Activated CD4-positive, alpha-beta T cell treated with anti-CD3 and anti-CD28 coated beads for 4 hours (primary cell): ENCODE data around the gene FHOD3.
"Not testable (repeated sequence)": the region's sequence is repeated elsewhere in the genome, so short reads cannot be mapped to it uniquely, and the experiment has no call there.

Experiments
- DNase-seq, 2 donors: peaks; one replicate each; pipeline ENCODE4 v3.0.0-alpha.2; 2020

FHOD3 gene

DNA sequence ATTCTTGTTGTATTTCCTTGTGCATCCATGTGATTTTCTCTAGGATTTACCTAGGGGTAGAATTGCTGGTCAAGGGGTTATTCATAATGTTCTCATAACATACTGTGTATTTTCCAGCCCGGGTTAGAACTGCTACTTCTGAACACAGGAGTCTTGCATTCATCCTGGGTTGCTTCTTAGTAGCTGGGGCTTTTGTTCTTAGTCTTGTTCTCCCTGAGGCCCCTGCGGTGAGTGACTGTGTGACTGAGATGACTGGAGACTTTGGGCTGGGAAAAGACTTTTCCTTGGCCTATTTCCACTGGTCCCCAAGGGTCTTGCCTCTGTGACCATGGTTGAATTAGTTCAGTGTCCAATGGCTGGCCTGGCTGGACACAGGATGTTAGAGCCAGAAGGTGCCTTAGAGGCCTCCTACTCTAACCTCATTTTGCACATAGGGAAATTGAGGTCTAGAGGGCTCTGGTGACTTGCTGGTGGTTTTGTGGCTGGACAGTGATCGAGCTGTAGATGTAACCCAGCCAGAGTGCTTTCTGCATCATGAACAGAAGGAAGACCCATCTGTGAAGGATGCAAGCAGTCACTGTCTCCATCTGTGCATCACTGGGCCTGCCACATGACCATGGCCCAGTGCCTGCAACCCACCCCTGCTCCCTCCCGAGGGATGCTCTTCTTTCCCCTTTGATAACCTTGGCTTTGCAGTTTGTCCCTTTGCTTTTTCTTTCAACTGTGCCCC is 233.3 kb downstream of the FHOD3 start:
- no peak for DNase-seq

GRCh38 chr18:36531636-36532035 is 234.1 kb downstream of the FHOD3 start:
- no peak for DNase-seq

DNA sequence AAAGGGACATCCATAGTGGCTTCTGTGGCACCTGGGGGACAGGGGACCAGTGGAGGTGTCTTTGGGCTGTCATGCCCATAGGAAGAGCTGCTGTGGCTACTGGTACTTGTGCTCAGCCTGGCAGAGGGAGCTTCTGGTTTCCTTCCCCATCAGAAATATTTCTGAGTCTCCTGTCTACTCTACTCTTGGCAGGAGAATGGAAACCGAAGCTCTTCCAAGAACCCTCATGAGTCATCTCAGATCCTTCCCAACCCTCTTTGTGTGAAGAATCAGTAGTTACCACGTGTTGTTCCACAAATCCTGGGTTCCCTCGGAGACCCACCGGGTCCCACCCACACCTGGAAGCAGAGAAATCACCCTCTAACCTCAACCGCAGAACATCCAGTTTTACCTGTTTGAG is 234.9 kb downstream of the FHOD3 start:
- no peak for DNase-seq

DNA sequence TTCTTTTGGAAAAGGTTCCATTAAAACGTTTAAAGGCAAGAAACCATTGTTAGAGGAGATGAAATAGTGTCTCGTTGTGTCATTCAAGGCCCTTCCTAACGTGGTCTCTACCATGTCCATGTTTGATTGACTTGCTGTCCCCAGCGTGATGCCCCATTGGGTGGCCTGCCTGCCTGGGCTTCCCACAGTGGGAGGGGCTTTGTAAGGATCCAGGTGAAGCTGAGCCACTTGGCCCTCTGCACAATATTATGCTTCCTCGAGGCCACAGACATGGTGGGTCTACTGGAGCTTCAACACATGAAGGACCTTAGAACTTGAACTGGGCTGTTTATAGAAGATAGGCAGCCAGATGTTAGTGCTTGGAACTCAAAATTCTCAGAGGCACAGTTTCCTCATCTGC is 235.3 kb downstream of the FHOD3 start:
- DNase-seq = no peak

GRCh38 chr18:36533446-36534153 is 236.1 kb downstream of the FHOD3 start:
- no peak for DNase-seq

- DNase-seq = no peak
These were observed 236.7 kb downstream of the FHOD3 start for GRCh38 chr18:36534154-36534688.

- no peak for DNase-seq
These were observed 237.9 kb downstream of the FHOD3 start for GRCh38 chr18:36535202-36535935.

- DNase-seq = no peak
These were observed 238.9 kb downstream of the FHOD3 start for GRCh38 chr18:36536426-36536825.

DNA sequence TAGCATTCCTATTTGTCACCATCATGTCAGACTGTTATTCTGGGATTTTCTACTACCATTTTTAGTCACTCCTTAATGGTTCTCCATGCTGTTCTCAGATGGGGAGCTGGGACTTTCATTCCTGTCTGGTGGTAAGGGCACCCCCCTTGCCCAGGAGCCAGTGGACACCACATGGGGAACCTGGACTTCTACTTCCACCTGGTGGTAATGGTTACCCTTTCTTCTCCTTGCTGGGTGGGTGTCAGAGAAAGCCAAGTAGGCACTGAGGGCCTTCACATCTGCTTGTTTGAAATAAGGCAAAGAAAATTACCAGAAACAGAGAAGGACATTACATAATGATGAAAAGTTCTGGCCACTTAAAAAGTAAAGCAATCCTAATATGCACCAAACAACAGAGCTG is 239.8 kb downstream of the FHOD3 start:
- no peak for DNase-seq

DNA sequence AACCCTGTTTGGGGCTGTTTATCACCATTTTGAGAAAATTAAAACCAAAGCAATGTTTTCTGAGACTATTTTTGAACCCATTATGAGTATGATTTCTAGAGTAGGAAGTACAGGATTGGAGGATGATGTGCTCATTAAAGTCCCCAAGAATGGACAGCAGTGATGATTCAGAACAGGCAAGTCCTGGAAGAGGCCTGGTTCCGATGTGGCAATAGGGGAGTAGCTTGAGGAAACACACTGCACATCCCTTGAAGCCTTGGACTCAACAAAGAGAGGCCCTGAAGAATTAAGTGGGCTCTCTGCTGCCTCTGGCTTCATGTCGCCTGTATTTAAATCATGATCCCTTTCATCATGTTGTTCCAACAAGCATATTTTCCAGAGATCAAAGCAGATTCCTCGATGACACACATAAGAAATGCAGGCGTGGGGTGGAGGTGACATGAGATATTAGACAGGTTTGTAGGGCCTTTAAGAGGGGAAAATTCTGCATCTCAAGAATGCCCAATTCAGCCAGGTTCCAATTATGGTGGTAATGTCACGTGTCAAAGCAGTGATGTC is 242.2 kb downstream of the FHOD3 start:
- DNase-seq = no peak

DNA sequence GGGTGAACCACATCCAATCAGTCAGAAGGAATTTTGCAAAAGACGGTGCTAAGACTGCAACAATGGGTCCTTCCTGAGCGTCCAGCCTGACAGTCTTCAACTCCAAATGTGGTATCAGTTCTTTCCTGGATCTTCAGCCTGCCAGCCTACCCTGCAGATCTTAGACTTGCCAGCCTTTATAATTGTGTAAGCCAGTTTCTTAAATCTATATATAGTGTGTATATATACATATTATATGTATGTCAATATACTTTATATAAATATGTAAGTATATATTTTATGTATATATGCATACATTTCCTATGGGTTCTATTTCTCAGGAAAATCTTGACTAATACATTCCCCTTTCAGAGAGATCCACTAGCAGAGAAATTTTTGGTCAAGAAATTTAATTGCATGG is 245.5 kb downstream of the FHOD3 start:
- DNase-seq = no peak

GRCh38 chr18:36543991-36544725 is 246.6 kb downstream of the FHOD3 start:
- DNase-seq = no peak

- DNase-seq = no peak
These were observed 248.4 kb downstream of the FHOD3 start for GRCh38 chr18:36545821-36546427.

GRCh38 chr18:36546876-36547275 is 249.4 kb downstream of the FHOD3 start:
- no peak for DNase-seq

DNA sequence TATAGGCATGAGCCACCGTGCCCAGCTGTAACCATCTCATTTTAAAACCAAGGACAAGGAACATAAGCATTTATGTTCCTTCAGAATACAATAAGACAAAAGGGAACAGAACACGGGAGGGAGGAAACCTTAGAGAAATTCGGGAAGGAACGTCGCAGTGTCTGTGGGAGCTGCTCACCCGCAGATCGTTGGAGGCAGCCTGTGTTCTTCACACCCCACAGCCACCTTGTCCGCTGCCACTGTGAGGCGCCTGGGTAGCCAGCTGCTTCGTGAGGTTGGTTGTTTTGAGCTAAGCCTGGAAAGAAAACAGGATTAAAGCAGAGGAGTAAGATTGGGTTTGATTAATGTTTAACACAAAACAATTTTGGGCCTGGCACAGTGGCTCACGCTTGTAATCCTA is 250.0 kb downstream of the FHOD3 start:
- DNase-seq = no peak

DNA sequence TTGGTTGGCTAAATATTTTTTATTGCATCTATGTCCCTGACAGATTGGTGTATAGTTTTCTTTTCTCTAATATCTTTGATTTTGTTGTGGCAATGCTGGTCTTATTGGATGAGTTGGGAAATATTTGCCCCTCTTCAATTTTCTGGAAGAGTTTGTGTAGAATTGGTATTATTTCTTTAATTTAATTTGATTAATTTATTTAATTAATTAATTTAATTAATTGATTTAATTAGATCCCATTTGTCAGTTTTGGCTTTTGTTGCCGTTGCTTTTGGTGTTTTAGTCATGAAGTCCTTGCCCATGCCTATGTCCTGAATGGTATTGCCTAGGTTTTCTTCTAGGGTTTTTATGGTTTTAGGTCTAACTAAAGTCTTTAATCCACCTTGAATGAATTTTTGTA is 253.8 kb downstream of the FHOD3 start:
- DNase-seq = not testable (repeated sequence)

DNA sequence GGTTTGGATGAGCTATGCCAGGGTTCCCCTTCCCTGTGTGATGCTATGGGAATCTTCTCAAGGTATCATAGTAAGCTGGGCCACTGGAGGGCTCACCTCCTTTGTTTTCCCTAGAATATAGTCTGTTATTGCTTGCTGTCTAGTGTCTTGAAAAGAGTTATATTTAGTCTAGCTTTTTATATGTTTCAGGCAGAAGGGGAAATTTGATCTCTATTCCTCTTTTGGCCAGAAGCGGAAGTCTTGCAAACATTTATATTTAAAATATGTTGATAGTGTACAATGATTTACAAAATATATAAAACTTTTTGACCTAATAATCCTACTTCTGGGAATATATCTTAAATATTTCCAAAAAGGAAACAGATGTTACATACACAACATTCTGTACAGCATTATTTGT is 260.7 kb downstream of the FHOD3 start:
- no peak for DNase-seq

DNA sequence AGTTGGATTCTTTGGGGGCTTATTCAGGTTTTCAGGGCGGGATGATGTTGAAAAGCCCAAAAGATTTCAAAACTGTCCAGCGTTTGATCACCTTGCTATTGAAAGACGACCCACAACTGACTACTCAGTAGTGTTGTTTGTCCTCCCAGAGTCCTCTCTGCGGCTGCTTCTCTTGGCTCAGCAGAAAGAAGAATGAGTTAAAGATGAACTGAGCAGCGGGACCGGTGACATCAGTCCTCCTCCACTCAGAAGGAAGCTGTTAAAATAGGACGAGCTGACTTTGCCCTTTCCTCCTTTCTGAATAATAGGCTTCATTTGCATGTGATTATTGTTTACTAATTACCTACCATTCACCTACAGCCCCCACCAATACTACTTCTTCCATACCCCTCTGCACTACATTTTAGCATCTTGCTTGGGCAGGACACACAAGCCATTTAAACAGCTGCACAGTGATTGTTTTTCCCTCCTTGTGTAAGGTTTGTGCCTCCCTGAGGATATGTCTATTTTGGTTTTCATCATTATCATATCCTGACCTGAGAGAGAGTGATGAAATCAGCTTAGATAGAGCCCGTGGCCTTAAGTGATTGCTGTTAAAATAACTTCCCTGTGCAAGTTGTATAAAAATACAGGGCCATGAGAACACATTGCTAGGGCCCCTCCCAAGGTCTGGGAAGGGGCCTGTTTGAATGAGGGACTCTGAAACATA is 261.8 kb downstream of the FHOD3 start:
- DNase-seq = no peak

DNA sequence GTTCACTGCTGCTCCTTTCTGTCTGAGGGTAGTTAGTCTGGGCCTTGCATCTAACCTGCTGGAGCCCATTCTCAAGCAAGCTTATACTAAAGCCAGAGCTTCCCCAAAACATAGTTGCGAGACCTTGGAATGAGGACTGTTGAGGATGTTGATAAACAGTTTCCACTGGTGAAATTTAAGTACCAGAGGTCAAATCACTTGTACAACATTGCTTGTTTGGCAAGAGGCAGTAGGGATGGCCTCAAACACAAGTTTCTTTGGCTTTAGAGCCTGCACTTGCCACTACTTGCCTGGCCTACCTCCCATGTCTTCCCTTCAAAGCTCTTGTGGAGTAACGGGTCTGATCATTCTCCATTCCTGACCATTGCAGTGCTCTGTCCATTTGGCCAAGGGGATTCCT is 262.7 kb downstream of the FHOD3 start:
- no peak for DNase-seq

DNA sequence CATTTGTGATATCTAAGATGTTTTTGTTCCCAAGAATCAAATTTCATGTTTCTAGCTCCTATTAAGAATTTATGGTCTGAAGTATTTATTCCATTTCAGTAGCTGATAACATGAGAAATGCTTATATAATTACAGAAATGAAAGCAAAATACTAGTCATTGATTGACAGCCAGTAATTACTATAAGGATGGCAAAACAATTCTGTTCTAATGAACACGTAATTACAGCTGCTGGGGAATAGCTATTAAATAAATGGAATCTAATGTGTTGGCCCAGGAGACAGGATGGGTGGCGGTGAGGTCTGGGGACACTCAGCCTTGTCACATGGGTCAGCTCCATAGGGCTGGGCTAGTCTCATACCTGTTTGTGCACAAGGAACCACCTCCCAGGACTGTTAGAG is 263.5 kb downstream of the FHOD3 start:
- DNase-seq = no peak

- DNase-seq = no peak
These were observed 267.3 kb downstream of the FHOD3 start for GRCh38 chr18:36564841-36565240.

GRCh38 chr18:36567800-36568199 is 270.3 kb downstream of the FHOD3 start:
- no peak for DNase-seq
